K562 (cell line): ENCODE data around the gene SFMBT2. TPM values are rescaled to one million over a fixed set of nuclear protein-coding genes. Genes with fewer than 3 reads are reported as not detected.

Experiments
- AFF1 ChIP-seq, 2 experiments: fragments of 450-650 bp; IDR thresholded peaks; 2 replicates each; pipeline ENCODE4 v1.6.1; 2018; ENCODE audit warnings: mild to moderate bottlenecking in 2 of 2, low read depth in 1 of 2; ENCODE audit not compliant: partially characterized antibody in 2 of 2
- C11orf30 ChIP-seq: fragments of 450-650 bp; IDR thresholded peaks from 2 replicates; pipeline ENCODE4 v1.6.1; 2016; ENCODE audit warnings: low read depth, mild to moderate bottlenecking
- CTBP1 ChIP-seq: fragments of 450-650 bp; IDR thresholded peaks from 2 replicates; pipeline ENCODE4 v1.6.1; 2016; ENCODE audit warnings: borderline replicate concordance
- DIDO1 ChIP-seq: fragments of 450-650 bp; IDR thresholded peaks from 2 replicates; pipeline ENCODE4 v1.6.1; 2016; ENCODE audit warnings: low read depth, missing biosample characterization, missing genetic modification characterization
- MCM3 ChIP-seq: fragments of 450-650 bp; IDR thresholded peaks from 2 replicates; pipeline ENCODE4 v1.6.1; 2016
- MYBL2 ChIP-seq, 2 experiments: fragments of 450-650 bp in 1 of 2; sonication (generic) in 1 of 2; formaldehyde crosslinking in 1 of 2; IDR thresholded peaks; 2 replicates each; pipeline versions ENCODE4 v1.6.1 to v1.8.1; 2017 to 2022; ENCODE audit warnings: borderline replicate concordance in 1 of 2, inconsistent platforms in 1 of 2, low read depth in 1 of 2, mild to moderate bottlenecking in 1 of 2, missing genetic modification reagents in 1 of 2, moderate library complexity in 1 of 2
- RBM39 ChIP-seq: fragments of 200-400 bp; formaldehyde crosslinking; optimal IDR thresholded peaks from 2 replicates; pipeline ENCODE3; 2018; ENCODE audit warnings: low read depth, low read length
- RERE ChIP-seq: sonication (generic); formaldehyde crosslinking; IDR thresholded peaks from 2 replicates; pipeline ENCODE4 v1.8.0; 2023; ENCODE audit warnings: missing genetic modification reagents, mild to moderate bottlenecking, borderline replicate concordance
- RHOXF2B ChIP-seq: fragments of 250-450 bp; sonication (Bioruptor Pico); conservative IDR thresholded peaks from 2 replicates; pipeline ENCODE4 v1.5.1; 2021
- ZNF175 ChIP-seq: fragments of 200-800 bp; sonication (Bioruptor generic); IDR thresholded peaks from 2 replicates; pipeline ENCODE4 v1.6.1; 2016; ENCODE audit warnings: low read depth, mild to moderate bottlenecking, missing genetic modification characterization, missing compliant biosample characterization
- ZNF551 ChIP-seq: fragments of 250-450 bp; sonication (Bioruptor Pico); IDR thresholded peaks from 2 replicates; pipeline ENCODE4 v1.5.0; 2021; ENCODE audit warnings: mild to moderate bottlenecking, moderate library complexity
- polyA plus RNA-seq, 8 experiments: library from polyadenylated mRNA; depleted of rRNA in 4 of 8; stranded (reverse) in 5 of 8; unstranded in 3 of 8; fragments of >200 nt; fragmentation: Nextera tagmentation in 2 of 8; fragmentation: Illumina TruSeq in 1 of 8; extraction: Ambion mirVana in 2 of 8; extraction: Trizol in 1 of 8; gene quantifications; 2 replicates each; pipeline versions ENCODE4 v1.2.1 to v1.2.3, GENCODE V29; 2011 to 2014; ENCODE audit warnings: inconsistent platforms in 1 of 8, missing spikeins in 1 of 8
- total RNA-seq, 7 experiments: library from RNA; depleted of rRNA in 6 of 7; stranded (reverse); fragments of >200 nt in 6 of 7; fragmentation: Illumina TruSeq in 2 of 7; extraction: Trizol in 2 of 7; gene quantifications; 2 replicates each; pipeline versions ENCODE4 v1.2.1 to v1.2.3, GENCODE V29; 2011 to 2021; ENCODE audit warnings: low replicate concordance in 1 of 7
- TF ChIP-seq, protein P1 (sequence below): sonication (generic); formaldehyde crosslinking; IDR thresholded peaks from 2 replicates; pipeline ENCODE4 v1.8.0; 2022; ENCODE audit warnings: missing genetic modification reagents, mild to moderate bottlenecking, borderline replicate concordance
- TF ChIP-seq, protein P2 (sequence below): fragments of 250-450 bp; sonication (Bioruptor Pico); IDR thresholded peaks from 2 replicates; pipeline ENCODE4 v1.8.0; 2021; ENCODE audit warnings: mild to moderate bottlenecking, moderate library complexity

The SFMBT2 gene
- total and polyA plus RNA-seq, 9 of the 15 experiments (the other 6 are each of a cell fraction or from before 2014, with no cell fraction given) = 1.2 to 13.6 (median 7.6) TPM

DNA sequence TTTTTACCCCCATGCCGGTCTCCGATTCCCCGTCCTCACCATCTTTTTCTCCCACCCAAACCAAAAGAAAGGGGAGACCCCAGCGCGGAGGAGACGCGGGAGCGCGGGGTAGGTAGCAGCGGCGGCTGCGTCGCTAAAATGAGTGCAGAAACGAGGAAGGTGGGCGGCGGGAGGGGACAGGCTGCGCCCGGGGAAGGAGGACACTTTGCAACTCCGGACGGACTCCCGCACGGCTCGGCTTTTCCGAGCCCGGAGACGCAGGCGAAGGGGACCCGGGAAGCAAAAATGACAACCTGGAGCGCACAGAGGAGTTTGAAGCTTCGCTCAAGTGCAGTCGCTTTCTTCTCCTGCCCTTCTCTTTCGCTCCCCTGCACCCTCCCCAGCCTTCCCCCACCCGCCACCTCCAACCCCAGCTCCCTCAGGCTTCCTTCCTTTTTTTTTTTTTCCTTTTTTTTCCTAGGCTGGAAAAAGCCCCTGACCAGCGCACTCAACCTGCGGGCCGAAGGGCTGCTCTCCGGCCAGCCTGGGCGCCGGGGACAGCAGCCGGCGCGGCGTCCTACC is 453 bp downstream of the SFMBT2 start (continued):
- no peak for TF ChIP-seq AFF1 (IDR thresholded peaks at IDR 0.05; ENCODE audit: low read depth in 1 of 2, partially characterized antibody in 2 of 2)
- no peak for TF ChIP-seq DIDO1 (tag)
- TF ChIP-seq ZNF551 (CRISPR knock-in tag) = no peak
- TF ChIP-seq, protein P1, sequence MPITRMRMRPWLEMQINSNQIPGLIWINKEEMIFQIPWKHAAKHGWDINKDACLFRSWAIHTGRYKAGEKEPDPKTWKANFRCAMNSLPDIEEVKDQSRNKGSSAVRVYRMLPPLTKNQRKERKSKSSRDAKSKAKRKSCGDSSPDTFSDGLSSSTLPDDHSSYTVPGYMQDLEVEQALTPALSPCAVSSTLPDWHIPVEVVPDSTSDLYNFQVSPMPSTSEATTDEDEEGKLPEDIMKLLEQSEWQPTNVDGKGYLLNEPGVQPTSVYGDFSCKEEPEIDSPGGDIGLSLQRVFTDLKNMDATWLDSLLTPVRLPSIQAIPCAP (CRISPR knock-in tag) = no peak
- TF ChIP-seq CTBP1 = no peak
- TF ChIP-seq ZNF175 = peak; percentile 33; the same call in 1 of the 2 replicates
- TF ChIP-seq RERE (CRISPR knock-in tag) = no peak
- TF ChIP-seq C11orf30 = no peak
- TF ChIP-seq RBM39 = no peak
- no peak for TF ChIP-seq MCM3
- TF ChIP-seq, protein P2, sequence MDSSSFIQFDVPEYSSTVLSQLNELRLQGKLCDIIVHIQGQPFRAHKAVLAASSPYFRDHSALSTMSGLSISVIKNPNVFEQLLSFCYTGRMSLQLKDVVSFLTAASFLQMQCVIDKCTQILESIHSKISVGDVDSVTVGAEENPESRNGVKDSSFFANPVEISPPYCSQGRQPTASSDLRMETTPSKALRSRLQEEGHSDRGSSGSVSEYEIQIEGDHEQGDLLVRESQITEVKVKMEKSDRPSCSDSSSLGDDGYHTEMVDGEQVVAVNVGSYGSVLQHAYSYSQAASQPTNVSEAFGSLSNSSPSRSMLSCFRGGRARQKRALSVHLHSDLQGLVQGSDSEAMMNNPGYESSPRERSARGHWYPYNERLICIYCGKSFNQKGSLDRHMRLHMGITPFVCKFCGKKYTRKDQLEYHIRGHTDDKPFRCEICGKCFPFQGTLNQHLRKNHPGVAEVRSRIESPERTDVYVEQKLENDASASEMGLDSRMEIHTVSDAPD (CRISPR knock-in tag) = no peak
- no peak for TF ChIP-seq MYBL2 (IDR thresholded peaks at IDR 0.05; ENCODE audit: low read depth)
- TF ChIP-seq MYBL2 (CRISPR knock-in tag; IDR thresholded peaks at IDR 0.05; ENCODE audit: borderline replicate concordance) = no peak
- no peak for TF ChIP-seq RHOXF2B (CRISPR knock-in tag)
